ENCODE results near the gene TENT4B.

The TENT4B gene

GRCh38 chr16:50270510-50271147, 117.5 kb downstream of the TENT4B start:
- no peak for DNase-seq (ENCODE audit: low read depth, low spot score)

DNA sequence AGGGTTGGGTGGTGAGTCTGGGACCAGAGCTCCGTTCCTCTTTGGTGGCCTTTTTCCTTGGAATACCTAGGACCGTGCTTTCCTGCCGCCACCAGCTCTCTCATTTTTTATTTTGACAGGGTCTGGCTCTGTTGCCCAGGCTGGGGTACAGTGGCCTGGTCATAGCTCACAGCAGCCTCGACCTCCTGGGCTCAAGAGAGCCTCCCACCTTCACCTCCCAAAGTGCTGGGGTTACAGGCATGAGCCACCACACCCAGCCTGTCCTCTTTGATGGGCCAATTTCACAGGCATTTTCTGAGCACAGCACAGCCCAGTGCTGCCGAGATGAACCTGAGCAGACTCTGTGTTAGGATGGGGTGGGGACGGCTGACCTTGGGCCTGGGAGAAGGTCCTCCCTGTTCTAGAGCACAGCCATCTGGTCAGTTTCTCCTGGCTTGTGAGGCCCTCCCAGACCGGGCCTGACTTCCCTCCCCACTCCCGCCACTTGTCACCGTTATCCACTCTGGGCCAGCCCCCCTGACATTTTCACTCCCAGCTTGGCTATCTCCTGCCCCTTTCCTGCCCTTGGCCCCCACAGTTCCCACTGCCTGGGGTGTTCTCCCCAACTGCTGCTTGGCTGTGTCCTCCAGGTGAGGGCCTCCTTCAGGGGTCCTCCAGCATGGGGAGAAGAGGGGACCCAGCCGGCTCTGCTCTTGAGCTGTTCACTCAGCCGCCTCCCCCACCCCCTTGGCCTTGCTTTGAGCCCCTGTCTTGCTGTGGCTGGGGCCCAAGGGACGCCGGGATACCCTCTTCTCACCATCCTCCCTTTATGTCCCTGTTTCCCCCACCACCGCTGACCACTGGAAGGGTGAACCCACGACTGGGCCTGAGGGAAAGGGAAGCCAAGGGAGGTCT, 118.3 kb downstream of the TENT4B start:
- DNase-seq (ENCODE audit: low read depth, low spot score) = no peak

DNA sequence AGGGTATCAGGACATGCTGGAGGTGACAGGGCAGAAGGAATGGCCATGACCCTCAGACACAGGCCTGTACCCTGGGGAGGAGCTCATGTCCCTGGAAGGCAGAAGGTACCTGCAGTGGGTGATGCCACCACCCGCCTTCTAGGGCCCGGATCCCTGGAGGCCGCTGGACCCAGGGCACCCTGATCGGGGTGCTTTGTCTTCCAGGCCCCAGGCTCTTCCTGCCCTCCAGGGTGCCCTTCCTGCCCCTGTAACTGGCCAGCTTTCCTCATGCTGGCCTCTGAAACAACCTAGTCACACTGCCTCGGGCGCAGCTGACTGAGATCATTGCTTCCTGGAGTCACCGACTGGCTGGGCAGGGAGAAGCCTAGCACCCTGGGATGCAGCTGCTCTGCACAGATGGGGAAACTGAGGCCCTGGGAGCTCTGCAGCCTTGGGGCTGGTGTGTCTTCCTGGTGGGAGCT, 119.0 kb downstream of the TENT4B start:
- DNase-seq (ENCODE audit: low read depth, low spot score) = no peak

- DNase-seq (ENCODE audit: low read depth, low spot score) = no peak
Measured at GRCh38 chr16:50272687-50273381, 119.7 kb downstream of the TENT4B start.

- DNase-seq (ENCODE audit: low read depth, low spot score) = no peak
Measured at GRCh38 chr16:50273382-50273690, 120.2 kb downstream of the TENT4B start.

GRCh38 chr16:50273888-50274325, 120.8 kb downstream of the TENT4B start:
- no peak for DNase-seq (ENCODE audit: low read depth, low spot score)

DNA sequence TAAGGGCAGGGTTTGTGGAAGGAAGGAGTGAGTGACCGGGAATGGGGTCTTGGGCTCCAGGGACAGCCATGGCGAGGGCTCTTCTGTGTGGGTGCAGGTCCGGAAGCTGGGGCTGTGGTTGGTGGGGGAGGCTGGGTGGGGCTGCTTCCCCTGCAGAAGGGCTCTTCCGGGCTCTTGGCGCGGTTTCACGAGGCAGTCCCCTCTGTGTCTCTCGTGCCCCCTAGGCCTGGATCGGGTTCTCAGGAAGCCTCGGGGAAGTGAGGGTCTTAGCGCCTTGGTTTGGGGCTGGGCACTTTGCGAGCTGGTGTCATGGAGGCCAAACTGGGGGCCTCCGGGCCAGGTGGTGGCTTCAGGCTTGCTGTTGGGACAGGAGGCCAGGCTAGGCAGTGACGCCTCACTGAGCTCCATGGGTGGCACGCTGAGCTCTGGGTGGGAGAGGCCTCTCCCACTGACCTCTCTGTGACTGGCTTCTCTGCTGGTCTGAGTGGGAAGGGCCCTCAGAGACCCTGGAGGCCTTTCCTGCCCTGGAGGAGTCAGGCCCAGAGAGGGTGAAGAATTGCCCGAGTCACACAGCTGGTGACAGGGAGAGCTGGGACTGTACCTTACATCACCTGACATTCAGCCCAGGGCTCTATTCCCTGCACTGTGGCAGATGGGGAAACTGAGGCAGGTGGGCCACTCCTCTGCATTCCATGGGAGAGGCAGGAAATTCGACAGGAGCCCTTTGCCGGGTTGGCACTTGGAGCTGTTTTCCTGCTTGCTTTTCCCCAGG, 121.4 kb downstream of the TENT4B start:
- no peak for DNase-seq (ENCODE audit: low read depth, low spot score)

DNA sequence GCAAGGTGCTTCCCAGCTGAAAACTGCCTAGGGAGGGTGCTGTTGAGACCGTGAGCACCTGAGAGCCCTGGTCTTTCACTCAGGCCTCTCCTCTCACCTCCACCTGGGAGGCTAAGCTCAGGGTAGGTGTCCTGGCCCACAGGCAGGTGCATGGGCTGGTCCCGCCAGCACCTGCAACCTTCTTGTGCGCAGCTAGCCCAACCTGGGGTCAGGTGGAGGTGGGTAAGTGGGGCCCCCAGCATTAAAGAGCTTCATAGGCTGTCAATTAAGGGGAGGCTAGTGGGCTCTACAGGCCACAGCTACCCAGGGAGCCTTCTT, 122.0 kb downstream of the TENT4B start:
- DNase-seq (ENCODE audit: low read depth, low spot score) = no peak

GRCh38 chr16:50275428-50276325, 122.6 kb downstream of the TENT4B start:
- DNase-seq (ENCODE audit: low read depth, low spot score) = no peak

DNA sequence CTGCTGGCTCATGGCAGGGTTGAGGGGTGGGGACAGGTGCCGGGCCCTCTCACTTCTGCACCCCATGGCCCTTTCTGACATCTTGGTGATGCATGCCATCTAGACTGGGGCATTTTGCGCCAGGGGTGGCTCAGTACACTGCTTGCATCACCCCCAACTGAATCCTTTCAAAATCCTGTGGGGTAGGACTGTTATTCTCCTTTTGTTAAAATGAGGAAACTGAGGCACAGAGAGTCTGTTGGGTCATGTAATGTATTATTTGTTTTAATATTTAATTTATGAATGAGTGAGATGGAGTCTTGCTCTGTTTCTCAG, 123.2 kb downstream of the TENT4B start:
- DNase-seq (ENCODE audit: low read depth, low spot score) = no peak

DNA sequence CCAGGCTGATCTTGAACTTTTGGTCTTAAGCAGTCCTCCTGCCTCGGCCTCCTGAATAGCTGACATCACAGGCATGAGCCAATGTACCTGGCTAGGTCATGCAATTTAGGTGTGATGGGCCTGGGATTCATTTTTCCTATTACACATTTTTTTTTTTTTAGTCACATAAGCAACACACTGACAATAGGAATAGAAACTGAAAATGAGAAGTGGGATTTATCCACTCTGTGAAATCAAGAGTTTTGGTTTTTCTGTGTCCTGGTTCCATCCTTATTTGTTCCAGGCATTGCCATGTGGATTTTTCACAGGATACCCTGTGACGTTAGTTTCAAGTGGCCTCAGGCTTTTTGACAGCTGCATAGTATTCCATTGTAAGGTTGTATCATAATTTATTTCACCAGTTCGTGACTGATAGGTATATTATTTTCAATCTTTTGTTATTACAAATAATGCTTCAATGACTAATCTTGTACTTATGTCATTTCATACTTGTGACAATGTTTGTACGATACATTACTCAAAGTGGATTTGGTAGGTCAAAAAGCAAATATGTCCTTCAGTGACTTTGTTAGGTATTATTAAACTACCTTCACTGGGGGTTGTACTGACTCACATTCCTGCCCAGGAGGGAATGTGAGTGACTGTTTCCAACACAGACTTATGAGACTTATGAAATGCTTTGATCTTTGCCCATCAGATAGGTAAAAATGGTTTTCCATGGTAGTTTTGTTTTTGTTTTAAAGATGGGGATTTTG, 123.9 kb downstream of the TENT4B start:
- no peak for DNase-seq (ENCODE audit: low read depth, low spot score)

DNA sequence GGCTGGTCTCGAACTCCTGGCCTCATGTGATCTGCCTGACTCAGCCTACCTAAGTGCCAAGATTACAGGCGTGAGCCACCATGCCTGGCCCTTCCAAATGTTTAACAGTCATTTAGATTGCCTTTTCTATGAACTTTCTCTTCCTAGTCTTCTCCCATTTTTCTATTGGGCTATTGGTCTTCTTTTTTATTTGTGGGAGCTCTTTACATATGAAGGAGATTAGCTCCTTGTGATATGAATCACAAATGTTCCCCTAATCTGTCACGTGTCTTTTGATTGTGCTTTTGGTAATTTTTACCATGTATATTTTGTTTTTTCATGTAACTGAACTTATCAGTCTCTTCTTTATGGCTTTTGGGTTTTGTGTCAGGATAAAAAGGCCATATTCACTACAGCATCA, 125.1 kb downstream of the TENT4B start:
- DNase-seq (ENCODE audit: low read depth, low spot score) = no peak

GRCh38 chr16:50279504-50279865, 126.4 kb downstream of the TENT4B start:
- no peak for DNase-seq (ENCODE audit: low read depth, low spot score)

- DNase-seq (ENCODE audit: low read depth, low spot score) = no peak
Measured at GRCh38 chr16:50280932-50281331, 127.8 kb downstream of the TENT4B start.

All from iPS DF 19.7 (cell line).